ENCODE data around the gene EXOC6B. TPM values are rescaled to one million over a fixed set of nuclear protein-coding genes. Genes with fewer than 3 reads are reported as not detected.
A peak's percentile ranks its signal among the peaks of the same experiment; 100 is the strongest.

Gene EXOC6B
- total RNA-seq, 1 experiment from 2014 or later: 33.7 TPM

DNA sequence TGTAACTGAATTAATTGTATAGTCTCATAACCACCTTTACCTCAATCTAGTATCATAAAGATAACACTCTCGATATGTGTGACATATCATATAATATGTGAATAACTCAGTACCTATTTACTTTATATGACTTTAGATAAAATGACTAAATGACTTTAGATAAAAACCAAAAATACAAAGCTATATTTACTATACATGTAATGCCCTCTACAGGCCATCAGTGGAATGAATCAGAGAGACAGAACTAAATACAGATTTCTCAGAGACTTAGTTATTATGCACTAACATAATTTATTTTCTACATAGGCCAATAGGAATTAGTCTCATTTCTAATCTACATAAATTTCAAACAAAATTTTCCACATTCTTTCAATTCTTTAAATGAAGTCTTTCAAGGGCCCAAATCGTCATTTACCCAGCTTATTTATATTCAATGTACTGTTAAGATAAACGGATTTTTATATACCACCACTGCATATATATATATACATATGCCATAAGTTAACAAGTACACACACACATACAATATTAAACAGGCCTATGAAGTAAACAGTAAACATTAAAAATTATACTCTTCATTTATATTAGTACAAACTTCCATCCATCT, 219.9 kb downstream of the EXOC6B start:
- POLR2A ChIA-PET: no interaction called here
- Mint-ChIP-seq H3K4me1 (peaks cover 13% of the 10 kb centered on the region), H3K4me3 (no peak overlapping the region), H3K27ac (no peak overlapping the region), H3K27me3 (ENCODE audit: low read depth) (no peaks in the 10 kb centered on the region), H3K36me3 (peaks cover 19% of the 10 kb centered on the region), H3K9me3 (peaks cover 35% of the 10 kb centered on the region)
- no peak for ATAC-seq
- TF ChIP-seq ATF6 (CRISPR knock-in tag; IDR thresholded peaks at IDR 0.05) (no peak), ZNF512 (CRISPR knock-in tag; IDR thresholded peaks at IDR 0.05; ENCODE audit: borderline replicate concordance) (no peak), CTCF (IDR thresholded peaks at IDR 0.05) (peak; percentile 59)
- DNase-seq (ENCODE audit: low spot score): no peak
- CTCF ChIA-PET: interaction anchor here (0.6 to 1.2 kb wide), 16 partner anchors 8 to 1076 kb away, joined by 3 to 19 read pairs (median 3); no protein-coding TSS in a partner anchor

DNA sequence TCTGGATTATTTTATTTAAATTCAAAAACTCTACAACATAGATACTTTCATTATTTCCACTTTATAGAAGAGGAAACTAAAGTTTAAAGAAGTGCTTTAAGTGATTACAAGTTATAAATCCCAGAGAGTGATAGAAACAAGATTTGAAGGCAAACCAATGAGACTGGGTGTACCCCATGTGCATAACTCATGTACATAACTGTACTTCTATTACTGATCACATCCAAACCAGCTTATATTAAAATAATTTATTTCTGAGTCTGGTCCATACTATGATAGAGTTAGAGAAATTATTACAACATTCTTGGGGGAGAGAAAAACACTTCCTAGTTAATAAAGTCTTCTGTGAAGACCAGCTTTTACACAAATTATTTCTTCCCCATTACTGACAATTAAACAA, 221.4 kb downstream of the EXOC6B start:
- peaks cover 13% of the 10 kb centered on the region for H3K4me1 Mint-ChIP-seq
- H3K9me3 Mint-ChIP-seq: peaks cover 27% of the 10 kb centered on the region
- no peak for TF ChIP-seq CTCF (IDR thresholded peaks at IDR 0.05)
- TF ChIP-seq, protein P1, sequence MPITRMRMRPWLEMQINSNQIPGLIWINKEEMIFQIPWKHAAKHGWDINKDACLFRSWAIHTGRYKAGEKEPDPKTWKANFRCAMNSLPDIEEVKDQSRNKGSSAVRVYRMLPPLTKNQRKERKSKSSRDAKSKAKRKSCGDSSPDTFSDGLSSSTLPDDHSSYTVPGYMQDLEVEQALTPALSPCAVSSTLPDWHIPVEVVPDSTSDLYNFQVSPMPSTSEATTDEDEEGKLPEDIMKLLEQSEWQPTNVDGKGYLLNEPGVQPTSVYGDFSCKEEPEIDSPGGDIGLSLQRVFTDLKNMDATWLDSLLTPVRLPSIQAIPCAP (CRISPR knock-in tag; IDR thresholded peaks at IDR 0.05): no peak
- no peak for TF ChIP-seq RELA (CRISPR knock-in tag; IDR thresholded peaks at IDR 0.05; ENCODE audit: borderline replicate concordance)
- no peak for TF ChIP-seq ARID4B (CRISPR knock-in tag; IDR thresholded peaks at IDR 0.05; ENCODE audit: borderline replicate concordance)
- H3K27ac Mint-ChIP-seq: no peak overlapping the region
- peaks cover 11% of the 10 kb centered on the region for H3K36me3 Mint-ChIP-seq
- DNase-seq (ENCODE audit: low spot score) (no peak), ATAC-seq (no peak)
- ChIA-PET CTCF (interaction anchor here (0.7 kb wide), 1 partner anchor 189 kb away, joined by 4 read pairs; no protein-coding TSS in a partner anchor), POLR2A (no interaction called here)
- H3K4me3 Mint-ChIP-seq: no peak overlapping the region
- no peaks in the 10 kb centered on the region for H3K27me3 Mint-ChIP-seq (ENCODE audit: low read depth)
